ENCODE results near the gene IFT81.

Gene IFT81

GRCh38 chr12:110233212-110233903 lies 109.2 kb downstream of the IFT81 start:
- in situ Hi-C loops (cut with MboI; ENCODE audit: low sequenced_read_pairs, unreplicated experiment), result no loop called here
- TF ChIP-seq CTCF (IDR thresholded peaks at IDR 0.05; ENCODE audit: borderline replicate concordance, control extremely low read depth, extremely low read depth, insufficient read depth, missing control alignments), result no peak
- no peak for DNase-seq (ENCODE audit: low spot score)

GRCh38 chr12:110234331-110234751 lies 110.2 kb downstream of the IFT81 start:
- DNase-seq (ENCODE audit: low spot score), result no peak
- in situ Hi-C loops (cut with MboI; ENCODE audit: low sequenced_read_pairs, unreplicated experiment), result no loop called here
- TF ChIP-seq CTCF (IDR thresholded peaks at IDR 0.05; ENCODE audit: borderline replicate concordance, control extremely low read depth, extremely low read depth, insufficient read depth, missing control alignments), result no peak

- no peak for TF ChIP-seq CTCF (IDR thresholded peaks at IDR 0.05; ENCODE audit: borderline replicate concordance, control extremely low read depth, extremely low read depth, insufficient read depth, missing control alignments)
- in situ Hi-C loops (cut with MboI; ENCODE audit: low sequenced_read_pairs, unreplicated experiment), result no loop called here
- DNase-seq (ENCODE audit: low spot score), result no peak
Observed at GRCh38 chr12:110234755-110235154, 110.6 kb downstream of the IFT81 start.

GRCh38 chr12:110235383-110235782 lies 111.2 kb downstream of the IFT81 start:
- in situ Hi-C loops (cut with MboI; ENCODE audit: low sequenced_read_pairs, unreplicated experiment), result no loop called here
- no peak for DNase-seq (ENCODE audit: low spot score)
- no peak for TF ChIP-seq CTCF (IDR thresholded peaks at IDR 0.05; ENCODE audit: borderline replicate concordance, control extremely low read depth, extremely low read depth, insufficient read depth, missing control alignments)

- no peak for DNase-seq (ENCODE audit: low spot score)
- TF ChIP-seq CTCF (IDR thresholded peaks at IDR 0.05; ENCODE audit: borderline replicate concordance, control extremely low read depth, extremely low read depth, insufficient read depth, missing control alignments), result no peak
- in situ Hi-C loops (cut with MboI; ENCODE audit: low sequenced_read_pairs, unreplicated experiment), result no loop called here
Observed at GRCh38 chr12:110243227-110243626, 119.1 kb downstream of the IFT81 start.

GRCh38 chr12:110244372-110244771 lies 120.2 kb downstream of the IFT81 start:
- DNase-seq (ENCODE audit: low spot score), result no peak
- in situ Hi-C loops (cut with MboI; ENCODE audit: low sequenced_read_pairs, unreplicated experiment), result no loop called here
- no peak for TF ChIP-seq CTCF (IDR thresholded peaks at IDR 0.05; ENCODE audit: borderline replicate concordance, control extremely low read depth, extremely low read depth, insufficient read depth, missing control alignments)
